Esophagus squamous epithelium (tissue), 5 donors: ENCODE measurements around the gene GNG12. TPM values are rescaled to one million over a fixed set of nuclear protein-coding genes. Genes with fewer than 3 reads are reported as not detected.

ENCODE experiments used
- DNase-seq: peaks from one replicate; lab custom pipeline; 2025; lab: John Stamatoyannopoulos, UW
- H3K27ac ChIP-seq, 4 donors: fragments of 200-600 bp; sonication (generic); one replicate each; pipeline ENCODE4 v1.5.1; 2016 to 2019; ENCODE audit warnings: mild to moderate bottlenecking in 1 of 4
- H3K27me3 ChIP-seq, 4 donors: fragments of 200-600 bp; sonication (generic); 1 replicate in 3 of 4; 2 replicates in 1 of 4; pipeline versions ENCODE4 v1.5.1 to v1.6.0; 2017 to 2021; ENCODE audit warnings: antibody characterized with exemption in 1 of 4
- H3K36me3 ChIP-seq, 3 donors: fragments of 200-600 bp; sonication (generic); one replicate each; pipeline ENCODE4 v1.5.1; 2016 to 2019
- H3K4me1 ChIP-seq, 3 donors: fragments of 200-600 bp; sonication (generic); one replicate each; pipeline ENCODE4 v1.5.1; 2017 to 2019
- H3K4me3 ChIP-seq, 4 donors: fragments of 200-600 bp; sonication (generic); 1 replicate in 3 of 4; 2 replicates in 1 of 4; pipeline ENCODE4 v1.5.1; 2016 to 2019; ENCODE audit warnings: mild to moderate bottlenecking in 2 of 4, moderate library complexity in 1 of 4
- H3K9me3 ChIP-seq, 3 donors: fragments of 200-600 bp; sonication (generic); one replicate each; pipeline ENCODE4 v1.5.1; 2016 to 2019
- CTCF ChIP-seq, 6 experiments: fragments of 450-650 bp in 4 of 6; fragments of 200-600 bp in 2 of 6; sonication (generic) in 2 of 6; IDR thresholded peaks; one replicate each; pipeline ENCODE4 v1.5.1; 2016 to 2019; ENCODE audit warnings: antibody characterized with exemption in 6 of 6, mild to moderate bottlenecking in 4 of 6, moderate library complexity in 4 of 6
- POLR2A ChIP-seq, 4 donors: fragments of 450-650 bp; IDR thresholded peaks; one replicate each; pipeline ENCODE4 v1.6.1; 2017; ENCODE audit warnings: antibody characterized with exemption in 4 of 4, mild to moderate bottlenecking in 4 of 4, moderate library complexity in 3 of 4
- WGBS, 2 donors: methylation state at CpG; one replicate each; pipeline ENCODE4 v1.1.5; 2018; 5-methylcytosine and 5-hydroxymethylcytosine counted together
- intact Hi-C: fragments of 100-400 bp; cut with DNase I; formaldehyde crosslinking; loops from one replicate; pipeline ENCODE4 v1.15.0; 2022
- total RNA-seq, 4 donors: library from RNA; depleted of rRNA; stranded (reverse); fragments of >200 nt; gene quantifications; one replicate each; pipeline ENCODE4 v1.1.0, GENCODE V29; 2016
- donor health status: DM: yes; HTN: yes; CAD: no.

Gene GNG12
- total RNA-seq, 4 donors from 2014 or later, result 65.4 to 104 (median 89.9) TPM

- no peak for TF ChIP-seq CTCF (IDR thresholded peaks at IDR 0.05)
- TF ChIP-seq POLR2A (IDR thresholded peaks at IDR 0.05), result peak in 1 of 4 donors; percentile 11
- whole genome bisulfite sequencing, 2 donors, result 24 to 34% methylated on average over 2 to 5 of the region's 5 CpGs
- Histone ChIP-seq H3K9me3 (no peaks in the 10 kb centered on the region), H3K36me3 (peaks cover 0 to 4% (median 0%) of the 10 kb centered on the region in 3 donors), H3K27me3 (no peaks in the 10 kb centered on the region), H3K4me1 (peaks cover 20 to 90% (median 47%) of the 10 kb centered on the region in 3 donors), H3K4me3 (peak overlapping the region in 3 of 4 donors; percentile 16 to 45 (median 29)), H3K27ac (peak overlapping the region; percentile 79 to 93 (median 90))
- intact Hi-C loops, result no loop called here
- DNase-seq, result no peak
These were observed 83.9 kb downstream of the GNG12 start for GRCh38 chr1:67749263-67749843.

DNA sequence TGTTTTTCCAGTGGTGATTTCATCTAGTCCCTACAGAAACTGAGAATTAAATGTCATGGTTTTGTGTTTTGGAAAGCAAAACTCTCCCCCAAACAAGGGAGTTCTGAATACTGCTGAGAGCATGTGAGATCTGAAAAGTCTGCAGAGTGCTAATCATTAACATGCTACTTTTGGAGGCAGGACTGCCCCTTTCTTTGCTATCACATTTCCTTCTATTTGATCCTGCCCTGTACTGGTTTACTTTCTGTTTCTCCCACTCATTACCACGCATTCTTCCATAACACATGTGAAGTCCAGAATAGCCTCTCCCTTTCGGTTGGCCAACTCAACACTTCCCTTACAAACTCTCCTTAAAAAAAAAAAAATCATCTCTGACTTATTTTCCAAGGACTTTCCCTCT lies 84.6 kb downstream of the GNG12 start:
- 2 to 5% methylated on average over 2 of the region's 2 CpGs for WGBS, 2 donors
- intact Hi-C loops, result no loop called here
- DNase-seq, result no peak

DNA sequence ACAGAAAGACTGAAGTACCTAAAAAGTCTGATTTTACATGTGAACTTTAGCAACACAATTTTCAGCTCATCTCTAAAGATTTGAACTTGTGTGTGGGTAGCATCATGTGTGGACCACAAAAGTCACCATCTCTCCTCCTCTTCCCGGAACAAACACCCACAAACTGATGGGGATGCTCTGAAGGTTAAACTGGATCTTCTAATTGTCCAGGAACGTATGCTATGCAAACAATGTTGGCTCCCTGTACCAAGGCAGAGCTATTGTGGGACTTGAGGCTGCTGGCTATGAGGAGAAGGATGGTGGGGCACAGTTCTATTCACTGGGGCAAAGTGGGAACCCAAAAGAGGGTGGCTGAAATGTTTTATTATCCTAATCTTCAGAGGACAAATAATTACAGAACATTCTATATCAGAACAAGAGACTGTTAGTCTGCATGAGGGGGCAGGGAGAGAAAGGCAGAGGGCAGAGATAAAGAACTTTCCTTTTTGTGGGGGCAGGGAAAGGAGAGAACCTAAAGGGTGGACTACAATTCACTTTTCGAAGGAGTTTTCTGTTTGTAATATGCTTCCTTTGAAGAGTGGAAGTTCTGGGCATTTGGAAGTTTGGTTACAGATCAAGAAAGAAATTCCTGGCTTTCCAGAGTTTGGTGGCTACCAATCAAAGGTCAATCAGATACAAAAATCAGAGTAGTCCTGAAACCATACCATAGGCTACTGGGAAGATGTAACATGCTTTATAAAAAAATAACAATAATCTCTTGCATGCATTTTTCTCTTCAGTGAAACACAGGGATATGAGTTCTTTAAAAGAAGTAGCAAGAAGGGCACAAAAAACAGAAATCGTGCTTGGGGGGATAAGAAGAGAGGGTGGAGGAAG lies 85.4 kb downstream of the GNG12 start:
- H3K27ac ChIP-seq, result peak overlapping the region; percentile 79 to 93 (median 90)
- peaks cover 9 to 82% (median 40%) of the 10 kb centered on the region in 3 donors for H3K4me1 ChIP-seq
- peaks cover 0 to 4% (median 0%) of the 10 kb centered on the region in 3 donors for H3K36me3 ChIP-seq
- H3K27me3 ChIP-seq, result no peaks in the 10 kb centered on the region
- 35 to 48% methylated on average over 3 to 4 of the region's 4 CpGs for WGBS, 2 donors
- TF ChIP-seq CTCF (IDR thresholded peaks at IDR 0.05) (no peak), POLR2A (IDR thresholded peaks at IDR 0.05) (no peak)
- no peaks in the 10 kb centered on the region for H3K9me3 ChIP-seq
- no peak for DNase-seq
- H3K4me3 ChIP-seq, result peak overlapping the region in 3 of 4 donors; percentile 16 to 29 (median 19)
- intact Hi-C loops, result no loop called here

More for the DNA sequence above, 84.6 kb downstream of the GNG12 start:
- peak overlapping the region in 3 of 4 donors; percentile 16 to 29 (median 19) for H3K4me3 ChIP-seq
- H3K4me1 ChIP-seq, result peaks cover 13 to 83% (median 40%) of the 10 kb centered on the region in 3 donors
- TF ChIP-seq CTCF (IDR thresholded peaks at IDR 0.05) (no peak), POLR2A (IDR thresholded peaks at IDR 0.05) (no peak)
- H3K9me3 ChIP-seq, result no peaks in the 10 kb centered on the region
- peaks cover 0 to 4% (median 0%) of the 10 kb centered on the region in 3 donors for H3K36me3 ChIP-seq
- peak overlapping the region; percentile 79 to 93 (median 90) for H3K27ac ChIP-seq
- no peaks in the 10 kb centered on the region for H3K27me3 ChIP-seq

GRCh38 chr1:67745875-67746698 lies 87.2 kb downstream of the GNG12 start:
- Histone ChIP-seq H3K27me3 (no peaks in the 10 kb centered on the region), H3K36me3 (peaks cover 0 to 4% (median 0%) of the 10 kb centered on the region in 3 donors), H3K4me1 (peaks cover 9 to 79% (median 32%) of the 10 kb centered on the region in 3 donors), H3K4me3 (no peak overlapping the region), H3K27ac (peak overlapping the region in 3 of 4 donors; percentile 60 to 93 (median 87)), H3K9me3 (no peaks in the 10 kb centered on the region)
- no peak for DNase-seq
- intact Hi-C loops, result no loop called here
- TF ChIP-seq CTCF (IDR thresholded peaks at IDR 0.05) (no peak), POLR2A (IDR thresholded peaks at IDR 0.05) (no peak)
- WGBS, 2 donors, result 61 to 73% methylated on average over 6 of the region's 6 CpGs
